Panc1 (cell line): Measurements from ENCODE around the gene KIRREL3. TPM values are rescaled to one million over a fixed set of nuclear protein-coding genes. Genes with fewer than 3 reads are reported as not detected.

Source experiments
- ATAC-seq: fragments of 200-7000 bp; cut with Tn5 transposase; 2 replicates; pipeline ENCODE4 v1.9.1; 2020; ENCODE audit warnings: mild to moderate bottlenecking, moderate library complexity
- BruUV-seq: library from RNA; stranded (reverse); fragments of 400-500 nt; replicated peaks from 2 replicates; lab custom pipeline; 2021; lab: Mats Ljungman, UMichigan
- CTCF ChIA-PET: fragments of 300-600 bp; sonication (Branson Sonifier 250); formaldehyde crosslinking; loops from one replicate; lab custom pipeline; 2022; ENCODE audit warnings: antibody characterized with exemption; lab: Charles Lee
- POLR2A ChIA-PET: fragments of 300-600 bp; sonication (Branson Sonifier 250); formaldehyde crosslinking; loops from one replicate; lab custom pipeline; 2022; ENCODE audit warnings: antibody characterized with exemption; lab: Charles Lee
- DNase-seq: peaks from one replicate; pipeline ENCODE4 v3.0.0-alpha.2; 2010; ENCODE audit warnings: low read depth, low spot score
- H3K27ac ChIP-seq: 2 replicates; pipeline ENCODE4 v1.5.1; 2011; ENCODE audit warnings: mild to moderate bottlenecking, low read length, inconsistent platforms
- H3K27me3 ChIP-seq: fragments of 200-500 bp; sonication (Bioruptor generic); 2 replicates; pipeline ENCODE4 v1.6.0; 2014; ENCODE audit warnings: low read length, inconsistent platforms; ENCODE audit not compliant: control insufficient read depth, insufficient read depth
- H3K36me3 ChIP-seq: fragments of 200-500 bp; sonication (Bioruptor generic); 2 replicates; pipeline ENCODE4 v1.5.1; 2014; ENCODE audit warnings: inconsistent platforms, mild to moderate bottlenecking, low read length, moderate library complexity; ENCODE audit not compliant: control insufficient read depth, insufficient read depth
- H3K4me1 ChIP-seq: 2 replicates; pipeline ENCODE4 v1.5.1; 2011; ENCODE audit warnings: inconsistent platforms, mild to moderate bottlenecking, low read length, moderate library complexity; ENCODE audit not compliant: control insufficient read depth, insufficient read depth
- H3K4me3 ChIP-seq, 2 experiments: 2 replicates each; pipeline ENCODE4 v1.5.1; 2011 to 2012; ENCODE audit warnings: low read depth in 2 of 2, low read length in 2 of 2, mild to moderate bottlenecking in 2 of 2, inconsistent platforms in 1 of 2, moderate library complexity in 1 of 2
- H3K9me3 ChIP-seq: fragments of 200-500 bp; sonication (Bioruptor generic); 2 replicates; pipeline ENCODE4 v1.5.1; 2014; ENCODE audit warnings: low read depth, mild to moderate bottlenecking, inconsistent platforms, low read length, moderate library complexity; ENCODE audit not compliant: control insufficient read depth, insufficient read depth
- POLR2AphosphoS5 ChIP-seq: IDR thresholded peaks from 2 replicates; pipeline ENCODE4 v1.6.1; 2012; ENCODE audit warnings: mild to moderate bottlenecking, low read depth, low read length, moderate library complexity
- REST ChIP-seq, 2 experiments: IDR thresholded peaks; 2 replicates each; pipeline ENCODE4 v1.6.1; 2011 to 2012; ENCODE audit warnings: low read depth in 2 of 2, control low read depth in 1 of 2, low read length in 1 of 2, mild to moderate bottlenecking in 1 of 2, moderate library complexity in 1 of 2; ENCODE audit not compliant: insufficient read depth in 1 of 2
- SIN3A ChIP-seq: IDR thresholded peaks from 2 replicates; pipeline ENCODE4 v1.6.1; 2012; ENCODE audit warnings: low read depth, mild to moderate bottlenecking, low read length, moderate library complexity, borderline replicate concordance; ENCODE audit not compliant: insufficient read depth
- TCF7L2 ChIP-seq: IDR thresholded peaks from 2 replicates; pipeline ENCODE4 v1.6.1; 2011; ENCODE audit warnings: mild to moderate bottlenecking, low read depth, low read length, inconsistent platforms
- in situ Hi-C: cut with HindIII; loops from 2 replicates; pipeline ENCODE4 v1.10.0; 2016; ENCODE audit warnings: low sequenced_read_pairs, low pct_unique_long_range_greater_than_20kb
- intact Hi-C: fragments of 100-400 bp; cut with micrococcal nuclease; formaldehyde crosslinking; loops from one replicate; pipeline ENCODE4 v1.10.0; 2022; ENCODE audit not compliant: unreplicated experiment
- total RNA-seq: library from RNA; stranded (reverse); gene quantifications from one replicate; pipeline ENCODE4 v1.2.1, GENCODE V29; 2021; ENCODE audit not compliant: unreplicated experiment
- TF ChIP-seq, protein P1 (sequence below): fragments of 450-650 bp; IDR thresholded peaks from 2 replicates; pipeline ENCODE4 v1.5.1; 2017; ENCODE audit warnings: mild to moderate bottlenecking

The KIRREL3 gene
- total RNA-seq, 1 experiment from 2014 or later = 0.36 TPM

DNA sequence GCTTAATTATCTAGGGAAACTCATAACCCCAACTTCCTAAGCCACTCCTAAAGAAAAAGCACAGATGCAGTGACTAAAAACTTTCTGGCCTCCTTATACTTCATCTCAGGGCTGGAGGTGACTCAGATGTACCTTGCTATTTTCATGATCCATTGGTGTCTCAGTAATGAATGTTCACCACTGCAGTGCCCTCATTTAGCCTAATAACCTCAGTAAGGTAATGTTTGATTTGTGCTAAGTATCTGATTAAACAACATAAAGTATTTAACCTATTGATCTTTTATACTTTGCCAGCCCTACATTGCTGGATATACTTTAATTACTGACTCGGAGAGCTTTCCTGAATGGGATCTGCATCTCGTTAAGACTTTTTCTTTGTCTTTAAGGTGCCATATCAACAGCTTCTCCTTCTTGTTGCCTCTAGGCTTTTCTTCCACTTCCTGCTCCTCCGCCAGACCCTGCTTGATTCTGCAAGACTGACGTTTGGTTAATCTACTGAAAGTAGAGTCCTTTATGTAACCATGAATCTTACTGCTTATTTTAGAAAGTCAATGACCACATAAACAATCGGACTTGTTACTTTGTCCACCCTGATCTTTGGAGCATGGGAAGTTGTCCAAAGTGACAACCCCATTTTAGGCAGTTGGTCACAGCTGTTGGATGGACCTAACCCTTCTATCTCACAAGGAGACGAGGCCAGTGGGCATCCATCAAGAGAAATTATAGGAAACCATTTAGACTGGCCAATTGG lies 342.1 kb downstream of the KIRREL3 start:
- H3K27me3 ChIP-seq = peaks cover 33% of the 10 kb centered on the region
- ATAC-seq = no peak
- ChIA-PET CTCF (no interaction called here), POLR2A (no interaction called here)
- intact Hi-C loops = no loop called here
- H3K4me3 ChIP-seq = no peak overlapping the region
- H3K4me1 ChIP-seq = no peaks in the 10 kb centered on the region
- BruUV-seq = no TSS peak
- in situ Hi-C loops = no loop called here
- no peak overlapping the region for H3K27ac ChIP-seq
- no peaks in the 10 kb centered on the region for H3K36me3 ChIP-seq
- H3K9me3 ChIP-seq = no peaks in the 10 kb centered on the region
- no peak for DNase-seq
- no peak for TF ChIP-seq SIN3A
- no peak for TF ChIP-seq REST (IDR thresholded peaks at IDR 0.05; ENCODE audit: insufficient read depth in 1 of 2, low read depth in 2 of 2, low read length in 1 of 2)
- TF ChIP-seq TCF7L2 = no peak
- no peak for TF ChIP-seq POLR2AphosphoS5
- TF ChIP-seq, protein P1, sequence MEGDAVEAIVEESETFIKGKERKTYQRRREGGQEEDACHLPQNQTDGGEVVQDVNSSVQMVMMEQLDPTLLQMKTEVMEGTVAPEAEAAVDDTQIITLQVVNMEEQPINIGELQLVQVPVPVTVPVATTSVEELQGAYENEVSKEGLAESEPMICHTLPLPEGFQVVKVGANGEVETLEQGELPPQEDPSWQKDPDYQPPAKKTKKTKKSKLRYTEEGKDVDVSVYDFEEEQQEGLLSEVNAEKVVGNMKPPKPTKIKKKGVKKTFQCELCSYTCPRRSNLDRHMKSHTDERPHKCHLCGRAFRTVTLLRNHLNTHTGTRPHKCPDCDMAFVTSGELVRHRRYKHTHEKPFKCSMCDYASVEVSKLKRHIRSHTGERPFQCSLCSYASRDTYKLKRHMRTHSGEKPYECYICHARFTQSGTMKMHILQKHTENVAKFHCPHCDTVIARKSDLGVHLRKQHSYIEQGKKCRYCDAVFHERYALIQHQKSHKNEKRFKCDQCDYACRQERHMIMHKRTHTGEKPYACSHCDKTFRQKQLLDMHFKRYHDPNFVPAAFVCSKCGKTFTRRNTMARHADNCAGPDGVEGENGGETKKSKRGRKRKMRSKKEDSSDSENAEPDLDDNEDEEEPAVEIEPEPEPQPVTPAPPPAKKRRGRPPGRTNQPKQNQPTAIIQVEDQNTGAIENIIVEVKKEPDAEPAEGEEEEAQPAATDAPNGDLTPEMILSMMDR = no peak

GRCh38 chr11:126655807-126656128 lies 344.8 kb downstream of the KIRREL3 start:
- TF ChIP-seq REST (IDR thresholded peaks at IDR 0.05; ENCODE audit: insufficient read depth in 1 of 2, low read depth in 2 of 2, low read length in 1 of 2) (no peak), SIN3A (no peak), TCF7L2 (no peak), POLR2AphosphoS5 (no peak)
- TF ChIP-seq, protein P1 = no peak
- intact Hi-C loops (no loop called here), in situ Hi-C loops (no loop called here)
- ATAC-seq = no peak
- H3K36me3 ChIP-seq = no peaks in the 10 kb centered on the region
- no peak overlapping the region for H3K27ac ChIP-seq
- ChIA-PET POLR2A (no interaction called here), CTCF (no interaction called here)
- H3K4me3 ChIP-seq = no peak overlapping the region
- DNase-seq = no peak
- H3K4me1 ChIP-seq = no peaks in the 10 kb centered on the region
- H3K27me3 ChIP-seq = peaks cover 37% of the 10 kb centered on the region
- BruUV-seq = no TSS peak
- no peaks in the 10 kb centered on the region for H3K9me3 ChIP-seq
